HL-60 (cell line): Measurements from ENCODE around the gene BAIAP2.

Source experiments
- CTCF ChIP-seq: IDR thresholded peaks from one replicate; pipeline ENCODE4 v1.5.1; 2011; ENCODE audit warnings: low read length, control low read depth, inconsistent platforms; ENCODE audit not compliant: insufficient read depth
- GABPA ChIP-seq: IDR thresholded peaks from 2 replicates; pipeline ENCODE4 v1.6.1; 2012; ENCODE audit warnings: low read depth
- POLR2AphosphoS5 ChIP-seq: IDR thresholded peaks from 2 replicates; pipeline ENCODE4 v1.6.1; 2012; ENCODE audit warnings: low read depth
- REST ChIP-seq: IDR thresholded peaks from 2 replicates; pipeline ENCODE4 v1.6.1; 2012; ENCODE audit warnings: low read depth; ENCODE audit not compliant: insufficient replicate concordance

GRCh38 chr17:81044764-81045589, 10.0 kb downstream of the BAIAP2 start:
- no peak for TF ChIP-seq CTCF
- TF ChIP-seq POLR2AphosphoS5: no peak
- no peak for TF ChIP-seq REST
- no peak for TF ChIP-seq GABPA
